H1 (cell line): ENCODE measurements around the gene MNAT1.

Experiments
- ATF3 ChIP-seq: IDR thresholded peaks from 2 replicates; pipeline ENCODE4 v1.6.1; 2011; ENCODE audit warnings: low read depth, mild to moderate bottlenecking, low read length; ENCODE audit not compliant: insufficient read depth
- CTCF ChIP-seq, 3 experiments: IDR thresholded peaks; 1 replicate in 2 of 3; 2 replicates in 1 of 3; pipeline versions ENCODE4 v1.5.1 to v1.6.1; 2011; ENCODE audit warnings: low read length in 3 of 3, mild to moderate bottlenecking in 3 of 3, inconsistent platforms in 2 of 3, low read depth in 1 of 3, moderate library complexity in 1 of 3; ENCODE audit not compliant: insufficient read depth in 1 of 3; ENCODE audit errors: control extremely low read depth in 1 of 3
- JUN ChIP-seq: IDR thresholded peaks from 2 replicates; pipeline ENCODE4 v1.6.1; 2011; ENCODE audit warnings: low read depth, mild to moderate bottlenecking, improper control_type of control experiment, low read length
- POLR2A ChIP-seq, 2 experiments: IDR thresholded peaks; 1 replicate in 1 of 2; 2 replicates in 1 of 2; pipeline ENCODE4 v1.6.1; 2011; ENCODE audit warnings: low read depth in 2 of 2, low read length in 2 of 2, mild to moderate bottlenecking in 2 of 2; ENCODE audit errors: control extremely low read depth in 1 of 2

DNA sequence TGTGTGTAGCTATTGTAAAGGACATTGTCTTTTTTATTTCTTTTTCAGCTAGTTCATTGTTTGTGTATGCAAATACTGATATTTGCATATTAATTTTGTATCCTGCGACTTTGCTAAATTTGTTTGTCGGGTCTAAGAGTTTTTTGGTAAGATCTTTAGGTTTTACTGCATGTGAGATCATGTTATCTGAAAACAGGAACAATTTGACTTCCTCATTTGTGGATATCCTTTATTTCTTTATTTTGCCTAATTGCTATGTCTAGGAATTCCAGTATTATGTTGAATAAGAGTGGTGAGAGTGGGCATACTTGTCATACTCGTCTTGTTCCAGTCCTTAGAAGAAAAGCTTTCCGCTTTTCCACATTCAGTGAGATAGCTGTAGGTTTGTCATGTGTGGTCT, 39.2 kb upstream of the MNAT1 start:
- TF ChIP-seq CTCF (IDR thresholded peaks at IDR 0.05; ENCODE audit: control extremely low read depth in 1 of 3, insufficient read depth in 1 of 3, low read depth in 1 of 3, low read length in 3 of 3), result no peak
- TF ChIP-seq ATF3, result no peak
- TF ChIP-seq POLR2A (IDR thresholded peaks at IDR 0.05; ENCODE audit: control extremely low read depth in 1 of 2, low read depth in 2 of 2, low read length in 2 of 2), result no peak
- TF ChIP-seq JUN, result no peak
